Mesenchymal stem cell (in vitro differentiated cells and primary cell): Measurements from ENCODE around the gene SCUBE1.

ENCODE experiments used
- DNase-seq: peaks from one replicate; pipeline ENCODE4 v3.0.0-alpha.2; 2013
- H2AFZ ChIP-seq: one replicate; pipeline ENCODE4 v1.6.1; 2013; ENCODE audit warnings: low read depth, mild to moderate bottlenecking, control low read depth, inconsistent platforms, low read length, moderate library complexity
- H2AK5ac ChIP-seq: 2 replicates; pipeline ENCODE4 v1.6.1; 2013; ENCODE audit warnings: low read length, moderate library complexity, mild to moderate bottlenecking, inconsistent platforms; ENCODE audit not compliant: severe bottlenecking
- H2BK120ac ChIP-seq: one replicate; pipeline ENCODE4 v1.6.1; 2013; ENCODE audit warnings: low read depth, mild to moderate bottlenecking, inconsistent platforms, low read length, moderate library complexity
- H2BK12ac ChIP-seq, 2 experiments: one replicate each; pipeline ENCODE4 v1.6.1; 2013; ENCODE audit warnings: inconsistent platforms in 2 of 2, low read length in 2 of 2, mild to moderate bottlenecking in 2 of 2, moderate library complexity in 2 of 2, control low read depth in 1 of 2
- H2BK15ac ChIP-seq: one replicate; pipeline ENCODE4 v1.6.1; 2013; ENCODE audit warnings: mild to moderate bottlenecking, low read depth, inconsistent platforms; ENCODE audit not compliant: poor library complexity, severe bottlenecking
- H2BK5ac ChIP-seq: 2 replicates; pipeline ENCODE4 v1.6.1; 2013; ENCODE audit warnings: low read depth, mild to moderate bottlenecking, low read length, control low read depth, inconsistent platforms; ENCODE audit not compliant: poor library complexity, severe bottlenecking
- H3K14ac ChIP-seq, 2 experiments: one replicate each; pipeline ENCODE4 v1.6.1; 2013; ENCODE audit warnings: inconsistent platforms in 2 of 2, low read length in 2 of 2, control low read depth in 1 of 2, mild to moderate bottlenecking in 1 of 2, moderate library complexity in 1 of 2
- H3K18ac ChIP-seq, 2 experiments: one replicate each; pipeline ENCODE4 v1.6.1; 2013; ENCODE audit warnings: inconsistent platforms in 2 of 2, low read length in 2 of 2, control low read depth in 1 of 2, low read depth in 1 of 2, mild to moderate bottlenecking in 1 of 2
- H3K23ac ChIP-seq, 2 experiments: one replicate each; pipeline ENCODE4 v1.6.1; 2013; ENCODE audit warnings: inconsistent platforms in 2 of 2, low read length in 2 of 2, mild to moderate bottlenecking in 2 of 2, moderate library complexity in 2 of 2, control low read depth in 1 of 2
- H3K27ac ChIP-seq: 2 replicates; pipeline ENCODE4 v1.5.1; 2013; ENCODE audit warnings: mild to moderate bottlenecking, moderate library complexity, low read length, control low read depth, inconsistent platforms; ENCODE audit not compliant: poor library complexity, severe bottlenecking
- H3K27me3 ChIP-seq, 2 experiments: 2 replicates each; pipeline versions ENCODE4 v1.6.1 to v1.7.0; 2013; ENCODE audit warnings: low read length in 2 of 2, mild to moderate bottlenecking in 2 of 2, moderate library complexity in 2 of 2, control low read depth in 1 of 2, inconsistent platforms in 1 of 2; ENCODE audit not compliant: control insufficient read depth in 1 of 2, insufficient read depth in 1 of 2
- H3K36me3 ChIP-seq, 2 experiments: 2 replicates each; pipeline versions ENCODE4 v1.6.1 to v1.7.0; 2013; ENCODE audit warnings: low read length in 2 of 2, control low read depth in 1 of 2, inconsistent platforms in 1 of 2, low read depth in 1 of 2, mild to moderate bottlenecking in 1 of 2; ENCODE audit not compliant: insufficient read depth in 2 of 2, control insufficient read depth in 1 of 2
- H3K4ac ChIP-seq, 2 experiments: one replicate each; pipeline ENCODE4 v1.6.1; 2013; ENCODE audit warnings: inconsistent platforms in 2 of 2, low read length in 2 of 2, mild to moderate bottlenecking in 2 of 2, moderate library complexity in 2 of 2, control low read depth in 1 of 2, low read depth in 1 of 2
- H3K4me1 ChIP-seq: 2 replicates; pipeline ENCODE4 v1.6.1; 2013; ENCODE audit warnings: low read depth, low read length, control low read depth; ENCODE audit not compliant: control insufficient read depth, insufficient read depth
- H3K4me2 ChIP-seq: 2 replicates; pipeline ENCODE4 v1.6.1; 2013; ENCODE audit warnings: low read length, mild to moderate bottlenecking, inconsistent platforms; ENCODE audit not compliant: poor library complexity, severe bottlenecking
- H3K4me3 ChIP-seq, 2 experiments: 2 replicates each; pipeline versions ENCODE4 v1.5.1 to v1.7.0; 2013; ENCODE audit warnings: low read length in 2 of 2, mild to moderate bottlenecking in 2 of 2, control low read depth in 1 of 2, low read depth in 1 of 2; ENCODE audit not compliant: insufficient read depth in 1 of 2
- H3K79me1 ChIP-seq: replicated peaks from 2 replicates; pipeline ENCODE4 v1.6.1; 2013; ENCODE audit warnings: mild to moderate bottlenecking, control low read depth, low read length, inconsistent platforms; ENCODE audit not compliant: poor library complexity, severe bottlenecking
- H3K9ac ChIP-seq: 2 replicates; pipeline ENCODE4 v1.7.0; 2013; ENCODE audit warnings: mild to moderate bottlenecking, low read length, moderate library complexity
- H3K9me3 ChIP-seq: 2 replicates; pipeline ENCODE4 v1.7.0; 2013; ENCODE audit warnings: mild to moderate bottlenecking, low read length; ENCODE audit not compliant: control insufficient read depth
- H4K8ac ChIP-seq: one replicate; pipeline ENCODE4 v1.6.1; 2013; ENCODE audit warnings: inconsistent platforms, mild to moderate bottlenecking, low read length, moderate library complexity
- H4K91ac ChIP-seq: one replicate; pipeline ENCODE4 v1.6.1; 2013; ENCODE audit warnings: mild to moderate bottlenecking, low read length, inconsistent platforms
- WGBS: methylation state at CpG from one replicate; pipeline ENCODE4 v1.1.7; 2013; ENCODE audit warnings: mixed read lengths; 5-methylcytosine and 5-hydroxymethylcytosine counted together

The SCUBE1 gene

GRCh38 chr22:43205748-43206508, 137.2 kb downstream of the SCUBE1 start:
- WGBS = 88% methylated on average over 5 of the region's 5 CpGs

GRCh38 chr22:43205261-43205691, 137.9 kb downstream of the SCUBE1 start:
- 84% methylated on average over 6 of the region's 9 CpGs for WGBS
- no peak overlapping the region for H3K9ac ChIP-seq
- H3K9me3 ChIP-seq = no peaks in the 10 kb centered on the region
- no peak overlapping the region for H2AK5ac ChIP-seq
- no peak overlapping the region for H2BK15ac ChIP-seq
- H2BK12ac ChIP-seq = no peak overlapping the region
- no peak overlapping the region for H4K91ac ChIP-seq
- no peak overlapping the region for H4K8ac ChIP-seq
- H3K27me3 ChIP-seq = peaks cover 0 to 40% of the 10 kb centered on the region in 2 experiments
- H2BK120ac ChIP-seq = no peak overlapping the region
- H3K4me2 ChIP-seq = no peak overlapping the region
- no peak for DNase-seq
- no peak overlapping the region for H3K14ac ChIP-seq
- H3K79me1 ChIP-seq = no peaks in the 10 kb centered on the region
- no peak overlapping the region for H3K23ac ChIP-seq
- no peak overlapping the region for H3K18ac ChIP-seq
- no peak overlapping the region for H3K4me3 ChIP-seq
- peaks cover 1% of the 10 kb centered on the region for H3K4me1 ChIP-seq
- H3K4ac ChIP-seq = no peak overlapping the region
- no peak overlapping the region for H2BK5ac ChIP-seq
- H3K36me3 ChIP-seq = no peaks in the 10 kb centered on the region
- no peak overlapping the region for H2AFZ ChIP-seq
- H3K27ac ChIP-seq = no peak overlapping the region

More at GRCh38 chr22:43205748-43206508, 137.2 kb downstream of the SCUBE1 start:
- H3K14ac ChIP-seq = no peak overlapping the region
- H2AFZ ChIP-seq = no peak overlapping the region
- no peak overlapping the region for H2BK5ac ChIP-seq
- peaks cover 0 to 35% of the 10 kb centered on the region in 2 experiments for H3K27me3 ChIP-seq
- H3K79me1 ChIP-seq = no peaks in the 10 kb centered on the region
- H2BK12ac ChIP-seq = no peak overlapping the region
- peaks cover 1% of the 10 kb centered on the region for H3K4me1 ChIP-seq
- DNase-seq = no peak
- H3K18ac ChIP-seq = no peak overlapping the region
- no peak overlapping the region for H4K91ac ChIP-seq
- H3K4ac ChIP-seq = no peak overlapping the region
- H3K23ac ChIP-seq = no peak overlapping the region
- H3K4me2 ChIP-seq = no peak overlapping the region
- no peak overlapping the region for H2BK120ac ChIP-seq
- no peak overlapping the region for H3K9ac ChIP-seq
- no peak overlapping the region for H3K27ac ChIP-seq
- no peaks in the 10 kb centered on the region for H3K9me3 ChIP-seq
- no peak overlapping the region for H2AK5ac ChIP-seq
- H3K36me3 ChIP-seq = no peaks in the 10 kb centered on the region
- H2BK15ac ChIP-seq = no peak overlapping the region
- H4K8ac ChIP-seq = peak overlapping the region; percentile 31
- H3K4me3 ChIP-seq = no peak overlapping the region

- H3K4me1 ChIP-seq = peaks cover 6% of the 10 kb centered on the region
- peaks cover 0 to 54% of the 10 kb centered on the region in 2 experiments for H3K27me3 ChIP-seq
- no peak overlapping the region for H3K18ac ChIP-seq
- no peak overlapping the region for H2BK5ac ChIP-seq
- H3K4ac ChIP-seq = no peak overlapping the region
- no peak overlapping the region for H4K91ac ChIP-seq
- no peak overlapping the region for H2BK15ac ChIP-seq
- H3K9ac ChIP-seq = no peak overlapping the region
- H2AK5ac ChIP-seq = no peak overlapping the region
- H2BK120ac ChIP-seq = no peak overlapping the region
- H3K9me3 ChIP-seq = no peaks in the 10 kb centered on the region
- DNase-seq = no peak
- no peak overlapping the region for H3K4me3 ChIP-seq
- 60% methylated on average over 11 of the region's 20 CpGs for WGBS
- H4K8ac ChIP-seq = peak overlapping the region; percentile 31
- no peaks in the 10 kb centered on the region for H3K79me1 ChIP-seq
- no peak overlapping the region for H2BK12ac ChIP-seq
- no peaks in the 10 kb centered on the region for H3K36me3 ChIP-seq
- H3K23ac ChIP-seq = no peak overlapping the region
- H3K14ac ChIP-seq = no peak overlapping the region
- H2AFZ ChIP-seq = no peak overlapping the region
- H3K4me2 ChIP-seq = no peak overlapping the region
- H3K27ac ChIP-seq = no peak overlapping the region
These were observed 139.6 kb downstream of the SCUBE1 start for GRCh38 chr22:43203471-43203981.

GRCh38 chr22:43202756-43203410, 140.3 kb downstream of the SCUBE1 start:
- Histone ChIP-seq H3K79me1 (no peaks in the 10 kb centered on the region), H3K4ac (no peak overlapping the region), H2BK12ac (no peak overlapping the region), H3K4me2 (no peak overlapping the region), H3K18ac (no peak overlapping the region), H4K8ac (no peak overlapping the region), H3K27me3 (peaks cover 0 to 54% of the 10 kb centered on the region in 2 experiments), H3K4me3 (no peak overlapping the region), H3K27ac (no peak overlapping the region), H3K9ac (no peak overlapping the region), H4K91ac (no peak overlapping the region), H2AFZ (no peak overlapping the region), H3K4me1 (peaks cover 8% of the 10 kb centered on the region), H3K23ac (no peak overlapping the region), H2BK120ac (no peak overlapping the region), H2BK15ac (no peak overlapping the region), H3K9me3 (no peaks in the 10 kb centered on the region), H2BK5ac (no peak overlapping the region), H3K36me3 (no peaks in the 10 kb centered on the region), H2AK5ac (no peak overlapping the region), H3K14ac (peak overlapping the region in 1 of 2 experiments; percentile 31)
- 84% methylated on average over 11 of the region's 13 CpGs for WGBS
- no peak for DNase-seq
